Progenitor cell of endocrine pancreas (in vitro differentiated cells): ENCODE results near the gene PFN2. TPM values are rescaled to one million over a fixed set of nuclear protein-coding genes. Genes with fewer than 3 reads are reported as not detected.

Experiments used
- DNase-seq: peaks from one replicate; pipeline ENCODE4 v3.0.0; 2021; ENCODE audit warnings: low spot score; ENCODE audit not compliant: unreplicated experiment
- H3K27ac Mint-ChIP-seq: 2 replicates; pipeline ENCODE4 v1.8.0; 2021; ENCODE audit warnings: mild to moderate bottlenecking, moderate library complexity, mixed read lengths
- H3K27me3 Mint-ChIP-seq: 2 replicates; pipeline ENCODE4 v1.8.0; 2021; ENCODE audit warnings: mixed read lengths
- H3K36me3 Mint-ChIP-seq: 2 replicates; pipeline ENCODE4 v1.8.0; 2022; ENCODE audit warnings: mixed read lengths; ENCODE audit not compliant: insufficient read depth
- H3K4me1 Mint-ChIP-seq: 2 replicates; pipeline ENCODE4 v1.8.0; 2021; ENCODE audit warnings: low read depth, mixed read lengths
- H3K4me3 Mint-ChIP-seq: 2 replicates; pipeline ENCODE4 v1.8.0; 2021; ENCODE audit warnings: low read depth, mild to moderate bottlenecking, moderate library complexity, mixed read lengths
- H3K9me3 Mint-ChIP-seq: 2 replicates; pipeline ENCODE4 v1.8.0; 2021; ENCODE audit warnings: low read depth, mixed read lengths
- CTCF ChIP-seq: fragments of 200-600 bp; sonication (generic); IDR thresholded peaks from one replicate; pipeline ENCODE4 v1.5.0; 2021; ENCODE audit warnings: antibody characterized with exemption, mild to moderate bottlenecking; ENCODE audit not compliant: unreplicated experiment
- total RNA-seq: library from RNA; stranded (reverse); gene quantifications from 2 replicates; pipeline ENCODE4 v1.2.1, GENCODE V29; 2021

PFN2 gene
- total RNA-seq, 1 donor from 2014 or later, result 233 TPM

GRCh38 chr3:149968216-149968615, 2.5 kb downstream of the PFN2 start:
- Mint-ChIP-seq H3K27ac (peak overlapping the region; percentile 99), H3K36me3 (peaks cover 9% of the 10 kb centered on the region), H3K27me3 (no peaks in the 10 kb centered on the region), H3K4me3 (peak overlapping the region; percentile 93), H3K9me3 (no peaks in the 10 kb centered on the region), H3K4me1 (peaks cover 33% of the 10 kb centered on the region)
- no peak for DNase-seq
- TF ChIP-seq CTCF, result no peak

- H3K4me1 Mint-ChIP-seq, result peaks cover 28% of the 10 kb centered on the region
- H3K36me3 Mint-ChIP-seq, result peaks cover 9% of the 10 kb centered on the region
- peak overlapping the region; percentile 60 for H3K27ac Mint-ChIP-seq
- H3K4me3 Mint-ChIP-seq, result peak overlapping the region; percentile 93
- no peak for DNase-seq
- no peaks in the 10 kb centered on the region for H3K9me3 Mint-ChIP-seq
- peak; percentile 69 for TF ChIP-seq CTCF
- no peaks in the 10 kb centered on the region for H3K27me3 Mint-ChIP-seq
Observed at GRCh38 chr3:149967086-149967685, 3.5 kb downstream of the PFN2 start.

- no peak for DNase-seq
- Mint-ChIP-seq H3K9me3 (no peaks in the 10 kb centered on the region), H3K4me3 (no peak overlapping the region), H3K27me3 (no peaks in the 10 kb centered on the region), H3K4me1 (peaks cover 22% of the 10 kb centered on the region), H3K36me3 (peaks cover 13% of the 10 kb centered on the region), H3K27ac (peak overlapping the region; percentile 45)
- no peak for TF ChIP-seq CTCF
Observed at GRCh38 chr3:149965278-149965677, 5.4 kb downstream of the PFN2 start.

- Mint-ChIP-seq H3K4me3 (no peak overlapping the region), H3K4me1 (peaks cover 22% of the 10 kb centered on the region), H3K27me3 (no peaks in the 10 kb centered on the region), H3K27ac (peak overlapping the region; percentile 40), H3K36me3 (peaks cover 13% of the 10 kb centered on the region), H3K9me3 (no peaks in the 10 kb centered on the region)
- no peak for DNase-seq
- TF ChIP-seq CTCF, result no peak
Observed at GRCh38 chr3:149964291-149964690, 6.4 kb downstream of the PFN2 start.

GRCh38 chr3:149963485-149963884, 7.2 kb downstream of the PFN2 start:
- Mint-ChIP-seq H3K27ac (no peak overlapping the region), H3K9me3 (no peaks in the 10 kb centered on the region), H3K4me3 (no peak overlapping the region), H3K36me3 (peaks cover 13% of the 10 kb centered on the region), H3K4me1 (peaks cover 17% of the 10 kb centered on the region), H3K27me3 (no peaks in the 10 kb centered on the region)
- no peak for DNase-seq
- no peak for TF ChIP-seq CTCF
